Measurements from ENCODE around the gene SLC35F6. TPM values are rescaled to one million over a fixed set of nuclear protein-coding genes. Genes with fewer than 3 reads are reported as not detected.
"Not testable (repeated sequence)": the region's sequence is repeated elsewhere in the genome, so short reads cannot be mapped to it uniquely, and the experiment has no call there.

The SLC35F6 gene
- total and polyA plus RNA-seq, 2 donors (not counting 3 experiments of a cell fraction or from before 2014, with no cell fraction given) = 34.6 to 39.8 TPM

DNA sequence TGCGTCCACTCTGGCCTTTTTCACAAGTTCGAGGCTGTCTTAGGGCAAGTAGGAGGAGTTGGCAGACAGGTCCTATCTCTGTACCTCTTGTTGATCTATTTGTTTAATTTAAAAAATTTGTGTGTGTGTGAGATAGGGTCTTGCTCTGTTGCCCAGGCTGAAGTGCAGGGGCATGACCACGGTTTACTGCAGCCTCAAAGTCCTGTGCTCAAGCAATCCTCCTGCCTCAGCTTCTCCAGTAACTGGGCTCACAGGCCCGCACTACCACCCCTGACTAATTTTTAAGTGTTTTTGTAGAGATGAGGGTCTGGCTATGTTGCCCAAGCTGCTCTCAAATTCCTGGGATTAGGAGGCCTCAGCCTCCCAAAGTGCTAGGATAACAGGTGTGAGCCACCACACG, 4.2 kb upstream of the SLC35F6 start:
- POLR2A ChIA-PET = no interaction called here
- no TSS peak for BruUV-seq (replicated peaks)

DNA sequence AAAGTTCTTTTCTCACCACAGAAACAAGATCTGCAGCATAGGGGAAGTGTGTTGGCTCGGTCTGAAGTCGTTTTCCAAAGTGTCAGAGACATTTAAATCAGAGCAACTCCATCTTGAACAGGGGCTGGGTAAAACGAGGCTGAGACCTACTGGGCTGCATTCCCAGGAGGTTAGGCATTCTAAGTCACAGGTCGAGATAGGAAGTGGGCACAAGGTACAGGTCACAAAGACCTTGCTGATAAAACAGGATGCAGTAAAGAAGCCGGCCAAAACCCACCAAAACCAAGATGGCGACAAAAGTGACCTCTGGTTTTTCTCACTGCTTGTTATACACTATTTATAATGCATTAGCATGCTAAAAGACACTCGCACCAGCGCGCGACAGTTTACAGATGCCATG, 3.1 kb upstream of the SLC35F6 start:
- H2AFZ ChIP-seq (ENCODE audit: low read depth, low read length); H3K9me1 ChIP-seq (replicated peaks; ENCODE audit: control insufficient read depth, extremely low read depth, insufficient read depth, low read length); POLR2A ChIA-PET; BruUV-seq (replicated peaks); H3K36me3 ChIP-seq (ENCODE audit: control insufficient read depth in 2 of 2, extremely low read depth in 1 of 2, insufficient read depth in 2 of 2, low read length in 2 of 2); H3K9me3 ChIP-seq (replicated peaks; ENCODE audit: control insufficient read depth, insufficient read depth, low read length); H3K27me3 ChIP-seq (ENCODE audit: control insufficient read depth in 2 of 2, insufficient read depth in 2 of 2, low read length in 2 of 2); H4K20me1 ChIP-seq (replicated peaks; ENCODE audit: control insufficient read depth, extremely low read depth, insufficient read depth, low read length); intact Hi-C loops (cut with micrococcal nuclease); FAIRE-seq; H3K4me2 ChIP-seq (ENCODE audit: insufficient read depth, low read length); H3K9ac ChIP-seq (replicated peaks; ENCODE audit: extremely low read depth, insufficient read depth, low read length); H3K27ac ChIP-seq (ENCODE audit: insufficient read depth, low read depth, low read length); H3K4me3 ChIP-seq (replicated peaks in 1 of 3; ENCODE audit: insufficient read depth in 1 of 3, low read depth in 1 of 3, low read length in 3 of 3); dilution Hi-C loops (cut with MboI; ENCODE audit: extremely low pct_ligation_motif_present, low sequenced_read_pairs); CTCF ChIA-PET; DNase-seq (ENCODE audit: low read depth, low spot score): not testable (repeated sequence)
- peaks cover 32% of the 10 kb centered on the region for H3K4me1 ChIP-seq (ENCODE audit: control insufficient read depth, extremely low read depth, insufficient read depth, low read length)
- H3K79me2 ChIP-seq (ENCODE audit: control insufficient read depth, insufficient read depth, low read length) = peaks cover 18% of the 10 kb centered on the region

More for the DNA sequence above, 4.2 kb upstream of the SLC35F6 start:
- no peak overlapping the region for H3K4me3 ChIP-seq (replicated peaks in 1 of 3; ENCODE audit: insufficient read depth in 1 of 3, low read depth in 1 of 3, low read length in 3 of 3)
- dilution Hi-C loops (cut with MboI; ENCODE audit: extremely low pct_ligation_motif_present, low sequenced_read_pairs) (no loop called here), intact Hi-C loops (cut with micrococcal nuclease) (loop anchor here (5.0 kb wide), 1 partner anchor 263 kb away; no protein-coding TSS in a partner anchor)
- no peaks in the 10 kb centered on the region for H3K9me1 ChIP-seq (replicated peaks; ENCODE audit: control insufficient read depth, extremely low read depth, insufficient read depth, low read length)
- no peaks in the 10 kb centered on the region for H3K9me3 ChIP-seq (replicated peaks; ENCODE audit: control insufficient read depth, insufficient read depth, low read length)
- CTCF ChIA-PET = no interaction called here
- H3K4me1 ChIP-seq (ENCODE audit: control insufficient read depth, extremely low read depth, insufficient read depth, low read length) = peaks cover 26% of the 10 kb centered on the region
- H3K4me2 ChIP-seq (ENCODE audit: insufficient read depth, low read length) = no peak overlapping the region
- H3K9ac ChIP-seq (replicated peaks; ENCODE audit: extremely low read depth, insufficient read depth, low read length) = no peak overlapping the region
- TF ChIP-seq MYC (IDR thresholded peaks at IDR 0.05; ENCODE audit: low read depth, low read length) (no peak), JUN (IDR thresholded peaks at IDR 0.05; ENCODE audit: borderline replicate concordance, insufficient read depth, insufficient read length, low read depth) (no peak), POLR2AphosphoS5 (IDR thresholded peaks at IDR 0.05; ENCODE audit: insufficient read depth, low read depth, low read length) (no peak), GATA2 (IDR thresholded peaks at IDR 0.05; ENCODE audit: insufficient read depth, insufficient read length, low read depth, low read length) (no peak), POLR2A (IDR thresholded peaks at IDR 0.05; ENCODE audit: low read depth, low read length) (no peak)
- TF ChIP-seq, protein P1, sequence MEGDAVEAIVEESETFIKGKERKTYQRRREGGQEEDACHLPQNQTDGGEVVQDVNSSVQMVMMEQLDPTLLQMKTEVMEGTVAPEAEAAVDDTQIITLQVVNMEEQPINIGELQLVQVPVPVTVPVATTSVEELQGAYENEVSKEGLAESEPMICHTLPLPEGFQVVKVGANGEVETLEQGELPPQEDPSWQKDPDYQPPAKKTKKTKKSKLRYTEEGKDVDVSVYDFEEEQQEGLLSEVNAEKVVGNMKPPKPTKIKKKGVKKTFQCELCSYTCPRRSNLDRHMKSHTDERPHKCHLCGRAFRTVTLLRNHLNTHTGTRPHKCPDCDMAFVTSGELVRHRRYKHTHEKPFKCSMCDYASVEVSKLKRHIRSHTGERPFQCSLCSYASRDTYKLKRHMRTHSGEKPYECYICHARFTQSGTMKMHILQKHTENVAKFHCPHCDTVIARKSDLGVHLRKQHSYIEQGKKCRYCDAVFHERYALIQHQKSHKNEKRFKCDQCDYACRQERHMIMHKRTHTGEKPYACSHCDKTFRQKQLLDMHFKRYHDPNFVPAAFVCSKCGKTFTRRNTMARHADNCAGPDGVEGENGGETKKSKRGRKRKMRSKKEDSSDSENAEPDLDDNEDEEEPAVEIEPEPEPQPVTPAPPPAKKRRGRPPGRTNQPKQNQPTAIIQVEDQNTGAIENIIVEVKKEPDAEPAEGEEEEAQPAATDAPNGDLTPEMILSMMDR (IDR thresholded peaks at IDR 0.05; ENCODE audit: extremely low read depth in 1 of 2, insufficient read depth in 1 of 2, low read depth in 1 of 2, low read length in 2 of 2) = no peak
- TF ChIP-seq, protein P2, sequence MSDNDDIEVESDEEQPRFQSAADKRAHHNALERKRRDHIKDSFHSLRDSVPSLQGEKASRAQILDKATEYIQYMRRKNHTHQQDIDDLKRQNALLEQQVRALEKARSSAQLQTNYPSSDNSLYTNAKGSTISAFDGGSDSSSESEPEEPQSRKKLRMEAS (IDR thresholded peaks at IDR 0.05; ENCODE audit: insufficient read depth, insufficient read length) = no peak
- DNase-seq (ENCODE audit: low read depth, low spot score) (no peak), FAIRE-seq (no peak)
- no peaks in the 10 kb centered on the region for H3K27me3 ChIP-seq (ENCODE audit: control insufficient read depth in 2 of 2, insufficient read depth in 2 of 2, low read length in 2 of 2)
- peaks cover 7% of the 10 kb centered on the region for H3K79me2 ChIP-seq (ENCODE audit: control insufficient read depth, insufficient read depth, low read length)
- H3K36me3 ChIP-seq (ENCODE audit: control insufficient read depth in 2 of 2, extremely low read depth in 1 of 2, insufficient read depth in 2 of 2, low read length in 2 of 2) = no peaks in the 10 kb centered on the region
- no peak overlapping the region for H3K27ac ChIP-seq (ENCODE audit: insufficient read depth, low read depth, low read length)
- H4K20me1 ChIP-seq (replicated peaks; ENCODE audit: control insufficient read depth, extremely low read depth, insufficient read depth, low read length) = no peaks in the 10 kb centered on the region
- H2AFZ ChIP-seq (ENCODE audit: low read depth, low read length) = no peak overlapping the region

Measured in endothelial cell of umbilical vein (primary cell).